C4-2B (cell line): Measurements from ENCODE around the gene TMEM109.

Source experiments
- ZFX ChIP-seq: fragments of 450-650 bp; IDR thresholded peaks from 2 replicates; pipeline ENCODE4 v1.6.1; 2017
- TF ChIP-seq, protein P1 (sequence below): fragments of 450-650 bp; conservative IDR thresholded peaks from 2 replicates; pipeline ENCODE4 v1.5.1; 2017; ENCODE audit warnings: mild to moderate bottlenecking

DNA sequence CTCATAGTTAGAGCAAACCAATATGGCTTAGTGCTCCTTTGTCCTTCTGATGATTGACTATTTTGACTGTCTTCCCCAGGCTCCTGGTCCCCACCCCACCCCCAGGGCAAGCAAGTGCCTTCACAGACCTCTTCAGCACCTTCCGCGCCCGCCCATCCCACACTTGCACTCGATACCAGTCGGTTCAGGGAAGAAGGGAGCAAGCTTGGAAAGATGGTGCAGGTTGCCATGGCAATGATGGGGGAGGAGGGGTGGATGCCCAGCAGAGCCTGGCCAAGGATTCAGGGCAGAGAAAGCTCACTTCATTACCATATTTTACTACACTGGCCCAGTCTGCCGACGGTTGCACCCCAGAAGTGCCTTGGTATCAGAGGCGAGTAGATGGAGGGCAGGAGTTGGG is 12.5 kb downstream of the TMEM109 start:
- TF ChIP-seq, protein P1, sequence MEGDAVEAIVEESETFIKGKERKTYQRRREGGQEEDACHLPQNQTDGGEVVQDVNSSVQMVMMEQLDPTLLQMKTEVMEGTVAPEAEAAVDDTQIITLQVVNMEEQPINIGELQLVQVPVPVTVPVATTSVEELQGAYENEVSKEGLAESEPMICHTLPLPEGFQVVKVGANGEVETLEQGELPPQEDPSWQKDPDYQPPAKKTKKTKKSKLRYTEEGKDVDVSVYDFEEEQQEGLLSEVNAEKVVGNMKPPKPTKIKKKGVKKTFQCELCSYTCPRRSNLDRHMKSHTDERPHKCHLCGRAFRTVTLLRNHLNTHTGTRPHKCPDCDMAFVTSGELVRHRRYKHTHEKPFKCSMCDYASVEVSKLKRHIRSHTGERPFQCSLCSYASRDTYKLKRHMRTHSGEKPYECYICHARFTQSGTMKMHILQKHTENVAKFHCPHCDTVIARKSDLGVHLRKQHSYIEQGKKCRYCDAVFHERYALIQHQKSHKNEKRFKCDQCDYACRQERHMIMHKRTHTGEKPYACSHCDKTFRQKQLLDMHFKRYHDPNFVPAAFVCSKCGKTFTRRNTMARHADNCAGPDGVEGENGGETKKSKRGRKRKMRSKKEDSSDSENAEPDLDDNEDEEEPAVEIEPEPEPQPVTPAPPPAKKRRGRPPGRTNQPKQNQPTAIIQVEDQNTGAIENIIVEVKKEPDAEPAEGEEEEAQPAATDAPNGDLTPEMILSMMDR: no peak
- no peak for TF ChIP-seq ZFX
